HEK293T (cell line): ENCODE measurements around the gene ZNF641.

Experiments used
- ARNT ChIP-seq: fragments of 450-650 bp; IDR thresholded peaks from 2 replicates; pipeline ENCODE4 v1.6.1; 2017; ENCODE audit warnings: mild to moderate bottlenecking
- BHLHE40 ChIP-seq: fragments of 450-650 bp; IDR thresholded peaks from 2 replicates; pipeline ENCODE4 v1.6.1; 2016; ENCODE audit warnings: mild to moderate bottlenecking, moderate library complexity, borderline replicate concordance
- ELF4 ChIP-seq: fragments of 450-650 bp; IDR thresholded peaks from 2 replicates; pipeline ENCODE4 v1.6.1; 2017; ENCODE audit warnings: antibody characterized with exemption

DNA sequence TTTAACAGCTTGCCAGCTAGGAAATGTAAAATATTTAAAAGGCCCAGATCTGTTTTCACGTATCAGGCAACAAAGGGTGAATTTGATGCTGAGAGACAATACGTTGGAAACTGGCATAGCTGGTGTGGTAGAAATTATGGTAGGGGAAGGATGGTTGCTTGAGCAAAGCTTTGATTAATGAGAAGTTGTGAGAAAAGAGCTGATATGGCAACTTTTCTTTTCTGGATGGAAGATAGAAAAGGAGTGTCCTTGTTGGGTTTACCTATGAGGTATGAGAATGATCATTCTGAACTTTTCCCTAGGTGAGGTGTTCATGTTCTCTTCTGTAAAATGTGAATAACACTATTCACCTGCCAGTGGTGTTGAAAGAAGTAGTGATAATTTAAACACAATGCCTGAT lies 34.2 kb downstream of the ZNF641 start:
- TF ChIP-seq ARNT (no peak), ELF4 (no peak), BHLHE40 (no peak)
